Caco-2 (cell line): ENCODE measurements around the gene INPP5K. TPM values are rescaled to one million over a fixed set of nuclear protein-coding genes. Genes with fewer than 3 reads are reported as not detected.
"Not testable (repeated sequence)": the region's sequence is repeated elsewhere in the genome, so short reads cannot be mapped to it uniquely, and the experiment has no call there.

Experiments
- BruUV-seq: library from RNA; stranded (reverse); fragments of 400-500 nt; replicated peaks from 2 replicates; lab custom pipeline; 2021; lab: Mats Ljungman, UMichigan
- CTCF ChIA-PET: fragments of 300-600 bp; sonication (Branson Sonifier 250); formaldehyde crosslinking; loops from one replicate; lab custom pipeline; 2022; ENCODE audit warnings: antibody characterized with exemption; lab: Charles Lee
- POLR2A ChIA-PET: fragments of 300-600 bp; sonication (Branson Sonifier 250); formaldehyde crosslinking; loops from one replicate; lab custom pipeline; 2022; ENCODE audit warnings: antibody characterized with exemption; lab: Charles Lee
- DNase-seq, 2 experiments: peaks; one replicate each; pipeline versions ENCODE4 v3.0.0 to v3.0.0-alpha.2; 2020 to 2022
- H3K27me3 ChIP-seq: replicated peaks from 2 replicates; pipeline ENCODE4 v1.6.0; 2011; ENCODE audit warnings: low read length; ENCODE audit not compliant: control insufficient read depth, insufficient read depth
- H3K36me3 ChIP-seq: 2 replicates; pipeline ENCODE4 v1.5.1; 2011; ENCODE audit warnings: low read length; ENCODE audit not compliant: control insufficient read depth, insufficient read depth
- H3K4me1 ChIP-seq: fragments of 250-450 bp; sonication (Bioruptor Pico); 2 replicates; pipeline ENCODE4 v1.5.1; 2020; ENCODE audit warnings: mild to moderate bottlenecking
- H3K4me3 ChIP-seq: 2 replicates; pipeline ENCODE4 v1.5.1; 2011; ENCODE audit warnings: low read depth, mild to moderate bottlenecking, control low read depth, low read length
- H3K9me3 ChIP-seq: fragments of 250-450 bp; sonication (Bioruptor Pico); 2 replicates; pipeline ENCODE4 v1.5.1; 2020; ENCODE audit warnings: mild to moderate bottlenecking, moderate library complexity
- H3K27ac Mint-ChIP-seq: one replicate; pipeline ENCODE4 v1.8.0; 2022; ENCODE audit warnings: mixed read lengths; ENCODE audit not compliant: unreplicated experiment
- H3K27me3 Mint-ChIP-seq: one replicate; pipeline ENCODE4 v1.8.0; 2022; ENCODE audit warnings: mixed read lengths; ENCODE audit not compliant: insufficient read depth, unreplicated experiment
- H3K36me3 Mint-ChIP-seq: one replicate; pipeline ENCODE4 v1.8.0; 2022; ENCODE audit warnings: mild to moderate bottlenecking, mixed read lengths; ENCODE audit not compliant: insufficient read depth, unreplicated experiment
- H3K4me1 Mint-ChIP-seq: one replicate; pipeline ENCODE4 v1.8.0; 2022; ENCODE audit warnings: low read depth, mixed read lengths; ENCODE audit not compliant: unreplicated experiment
- H3K4me3 Mint-ChIP-seq: one replicate; pipeline ENCODE4 v1.8.0; 2022; ENCODE audit warnings: mild to moderate bottlenecking, moderate library complexity, mixed read lengths; ENCODE audit not compliant: unreplicated experiment
- H3K9me3 Mint-ChIP-seq: one replicate; pipeline ENCODE4 v1.8.0; 2022; ENCODE audit warnings: mixed read lengths; ENCODE audit not compliant: unreplicated experiment
- CTCF ChIP-seq, 2 experiments: fragments of 200-600 bp in 1 of 2; IDR thresholded peaks; 1 replicate in 1 of 2; 2 replicates in 1 of 2; pipeline versions ENCODE4 v1.5.1 to v1.8.0; 2011 to 2022; ENCODE audit warnings: antibody characterized with exemption in 1 of 2, control low read depth in 1 of 2, inconsistent platforms in 1 of 2, low read depth in 1 of 2, low read length in 1 of 2, mild to moderate bottlenecking in 1 of 2, moderate library complexity in 1 of 2; ENCODE audit not compliant: insufficient read depth in 1 of 2, severe bottlenecking in 1 of 2, unreplicated experiment in 1 of 2
- intact Hi-C: fragments of 100-400 bp; cut with micrococcal nuclease; formaldehyde crosslinking; loops from one replicate; pipeline ENCODE4 v1.10.0; 2022; ENCODE audit not compliant: unreplicated experiment
- total RNA-seq: library from RNA; stranded (reverse); gene quantifications from 2 replicates; pipeline ENCODE4 v1.2.3, GENCODE V29; 2022

Gene INPP5K
- total RNA-seq, 1 experiment from 2014 or later = 24.1 TPM

- no peaks in the 10 kb centered on the region for H3K27me3 Mint-ChIP-seq
- Histone ChIP-seq H3K4me1 (peaks cover 14% of the 10 kb centered on the region), H3K9me3 (no peaks in the 10 kb centered on the region), H3K27me3 (no peaks in the 10 kb centered on the region), H3K4me3 (peak overlapping the region; percentile 99), H3K36me3 (no peaks in the 10 kb centered on the region; the same call in 1 of the 2 replicates)
- ChIA-PET POLR2A (no interaction called here), CTCF (interaction anchor here (4.1 kb wide), 1 partner anchor 62 kb away, joined by 17 read pairs; the partner anchor contains the start of gene INPP5K)
- intact Hi-C loops = loop anchor here (10.0 kb wide), 1 partner anchor 170 kb away; the partner anchor contains the start of gene SLC43A2
- peak overlapping the region; percentile 93 for H3K4me3 Mint-ChIP-seq
- TF ChIP-seq CTCF (IDR thresholded peaks at IDR 0.05; ENCODE audit: insufficient read depth in 1 of 2, low read depth in 1 of 2, low read length in 1 of 2, severe bottlenecking in 1 of 2, unreplicated experiment in 1 of 2) = no peak
- DNase-seq = no peak
- peaks cover 16% of the 10 kb centered on the region for H3K4me1 Mint-ChIP-seq
- peak overlapping the region; percentile 58 for H3K27ac Mint-ChIP-seq
- peaks cover 73% of the 10 kb centered on the region for H3K36me3 Mint-ChIP-seq
- H3K9me3 Mint-ChIP-seq = no peaks in the 10 kb centered on the region
- no TSS peak for BruUV-seq
These were observed 61.9 kb downstream of the INPP5K start for GRCh38 chr17:1454541-1454940.

- H3K27me3 Mint-ChIP-seq, H3K9me3 ChIP-seq, H3K27me3 ChIP-seq, POLR2A ChIA-PET, DNase-seq, H3K9me3 Mint-ChIP-seq, H3K4me3 ChIP-seq, BruUV-seq, H3K36me3 ChIP-seq: not testable (repeated sequence)
- peaks cover 24% of the 10 kb centered on the region for H3K4me1 Mint-ChIP-seq
- H3K4me3 Mint-ChIP-seq = peak overlapping the region; percentile 16
- CTCF ChIA-PET = interaction anchor here (4.1 kb wide), 1 partner anchor 62 kb away, joined by 17 read pairs; the partner anchor contains the start of gene INPP5K
- intact Hi-C loops = loop anchor here (10.0 kb wide), 1 partner anchor 171 kb away; the partner anchor contains the start of gene SLC43A2
- peaks cover 80% of the 10 kb centered on the region for H3K36me3 Mint-ChIP-seq
- peak overlapping the region; percentile 35 for H3K27ac Mint-ChIP-seq
- H3K4me1 ChIP-seq = peaks cover 19% of the 10 kb centered on the region
These were observed 62.7 kb downstream of the INPP5K start for GRCh38 chr17:1453694-1454093.

GRCh38 chr17:1452836-1453235 is 63.6 kb downstream of the INPP5K start:
- Histone ChIP-seq H3K4me1 (peaks cover 19% of the 10 kb centered on the region), H3K9me3 (no peaks in the 10 kb centered on the region), H3K4me3 (no peak overlapping the region), H3K36me3 (no peaks in the 10 kb centered on the region; the same call in 1 of the 2 replicates), H3K27me3 (no peaks in the 10 kb centered on the region)
- POLR2A ChIA-PET = no interaction called here
- H3K4me3 Mint-ChIP-seq = no peak overlapping the region
- no peaks in the 10 kb centered on the region for H3K27me3 Mint-ChIP-seq
- no peak for DNase-seq
- H3K4me1 Mint-ChIP-seq = peaks cover 24% of the 10 kb centered on the region
- intact Hi-C loops = loop anchor here (10.0 kb wide), 1 partner anchor 172 kb away; the partner anchor contains the start of gene SLC43A2
- TF ChIP-seq CTCF (IDR thresholded peaks at IDR 0.05; ENCODE audit: insufficient read depth in 1 of 2, low read depth in 1 of 2, low read length in 1 of 2, severe bottlenecking in 1 of 2, unreplicated experiment in 1 of 2) = no peak
- no TSS peak for BruUV-seq
- no peak overlapping the region for H3K27ac Mint-ChIP-seq
- H3K36me3 Mint-ChIP-seq = peaks cover 88% of the 10 kb centered on the region
- CTCF ChIA-PET = interaction anchor here (4.1 kb wide), 1 partner anchor 63 kb away, joined by 17 read pairs; the partner anchor contains the start of gene INPP5K
- H3K9me3 Mint-ChIP-seq = no peaks in the 10 kb centered on the region

- H3K4me1 Mint-ChIP-seq = peaks cover 11% of the 10 kb centered on the region
- H3K27me3 ChIP-seq = not testable (repeated sequence)
These were observed 66.2 kb downstream of the INPP5K start for GRCh38 chr17:1450261-1450660.

More at GRCh38 chr17:1450261-1450660, 66.2 kb downstream of the INPP5K start:
- peak overlapping the region; percentile 67 for H3K27ac Mint-ChIP-seq
- H3K9me3 Mint-ChIP-seq, H3K27me3 Mint-ChIP-seq, H3K4me3 Mint-ChIP-seq, POLR2A ChIA-PET, H3K36me3 ChIP-seq, H3K9me3 ChIP-seq, BruUV-seq, CTCF ChIA-PET, H3K4me3 ChIP-seq, DNase-seq: not testable (repeated sequence)
- peaks cover 86% of the 10 kb centered on the region for H3K36me3 Mint-ChIP-seq
- intact Hi-C loops = loop anchor here (10.0 kb wide), 1 partner anchor 175 kb away; the partner anchor contains the start of gene SLC43A2
- H3K4me1 ChIP-seq = peaks cover 15% of the 10 kb centered on the region
